ENCODE measurements around the gene CIAO3.

CIAO3 gene

DNA sequence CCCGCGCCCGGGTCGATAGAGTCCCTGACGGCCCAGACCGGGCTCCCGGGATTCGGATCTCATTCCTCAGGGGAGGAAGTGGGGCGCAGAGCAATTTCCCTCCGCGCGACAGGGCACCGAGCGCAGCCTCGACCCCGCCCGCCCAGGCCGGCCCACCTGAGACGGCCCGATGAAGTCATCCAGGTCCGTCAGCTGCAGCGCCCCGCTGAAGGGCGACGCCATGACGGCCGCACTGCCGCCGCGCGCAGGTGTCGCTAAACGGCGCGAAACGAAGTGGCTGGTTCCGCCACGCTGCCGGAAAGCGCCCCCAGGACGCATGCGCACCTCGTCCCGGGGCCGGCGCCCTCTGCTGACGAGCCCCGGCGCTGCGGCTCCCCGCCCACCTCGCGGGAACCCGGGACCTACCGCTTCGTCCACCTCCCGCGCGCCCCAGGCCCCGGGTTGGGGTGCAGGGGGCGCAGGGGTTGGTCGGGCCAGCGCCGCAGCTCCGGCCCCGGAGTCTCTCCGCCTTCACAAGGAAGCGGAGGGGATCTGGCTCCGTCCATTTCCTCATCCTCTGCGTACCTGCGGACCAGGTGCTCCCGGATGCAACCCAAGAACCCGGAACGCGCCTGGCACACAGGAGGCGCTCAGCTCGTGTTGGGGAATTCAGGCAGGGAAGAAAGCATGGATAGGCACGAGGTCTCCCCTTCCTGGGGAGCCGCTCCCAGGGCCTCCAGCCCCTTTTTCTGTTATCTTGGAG, at the start of gene CIAO3 (continued):
- TF ChIP-seq ZNF24 (tag by site-specific recombination; IDR thresholded peaks at IDR 0.05) = 0 out of 2 replicates have a peak, but pooled peaks have one; percentile 64
- TF ChIP-seq, protein P1, sequence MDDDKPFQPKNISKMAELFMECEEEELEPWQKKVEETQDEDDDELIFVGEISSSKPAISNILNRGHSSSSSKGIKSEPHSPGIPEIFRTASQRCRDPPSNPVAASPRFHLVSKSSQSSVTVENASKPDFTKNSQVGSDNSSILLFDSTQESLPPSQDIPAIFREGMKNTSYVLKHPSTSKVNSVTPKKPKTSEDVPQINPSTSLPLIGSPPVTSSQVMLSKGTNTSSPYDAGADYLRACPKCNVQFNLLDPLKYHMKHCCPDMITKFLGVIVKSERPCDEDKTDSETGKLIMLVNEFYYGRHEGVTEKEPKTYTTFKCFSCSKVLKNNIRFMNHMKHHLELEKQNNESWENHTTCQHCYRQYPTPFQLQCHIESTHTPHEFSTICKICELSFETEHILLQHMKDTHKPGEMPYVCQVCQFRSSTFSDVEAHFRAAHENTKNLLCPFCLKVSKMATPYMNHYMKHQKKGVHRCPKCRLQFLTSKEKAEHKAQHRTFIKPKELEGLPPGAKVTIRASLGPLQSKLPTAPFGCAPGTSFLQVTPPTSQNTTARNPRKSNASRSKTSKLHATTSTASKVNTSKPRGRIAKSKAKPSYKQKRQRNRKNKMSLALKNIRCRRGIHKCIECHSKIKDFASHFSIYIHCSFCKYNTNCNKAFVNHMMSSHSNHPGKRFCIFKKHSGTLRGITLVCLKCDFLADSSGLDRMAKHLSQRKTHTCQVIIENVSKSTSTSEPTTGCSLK (tag by site-specific recombination; IDR thresholded peaks at IDR 0.05) = no peak
- TF ChIP-seq ZNF292 (tag by site-specific recombination; IDR thresholded peaks at IDR 0.05; ENCODE audit: borderline replicate concordance, low read depth) = no peak
- TF ChIP-seq KLF16 (tag by site-specific recombination; IDR thresholded peaks at IDR 0.05) = peak; percentile 88
- peak; percentile 88 for TF ChIP-seq SP7 (tag by site-specific recombination; IDR thresholded peaks at IDR 0.05)
- peak; percentile 80 for TF ChIP-seq ZFHX2 (tag by site-specific recombination; conservative IDR thresholded peaks at IDR 0.05)
- TF ChIP-seq, protein P2, sequence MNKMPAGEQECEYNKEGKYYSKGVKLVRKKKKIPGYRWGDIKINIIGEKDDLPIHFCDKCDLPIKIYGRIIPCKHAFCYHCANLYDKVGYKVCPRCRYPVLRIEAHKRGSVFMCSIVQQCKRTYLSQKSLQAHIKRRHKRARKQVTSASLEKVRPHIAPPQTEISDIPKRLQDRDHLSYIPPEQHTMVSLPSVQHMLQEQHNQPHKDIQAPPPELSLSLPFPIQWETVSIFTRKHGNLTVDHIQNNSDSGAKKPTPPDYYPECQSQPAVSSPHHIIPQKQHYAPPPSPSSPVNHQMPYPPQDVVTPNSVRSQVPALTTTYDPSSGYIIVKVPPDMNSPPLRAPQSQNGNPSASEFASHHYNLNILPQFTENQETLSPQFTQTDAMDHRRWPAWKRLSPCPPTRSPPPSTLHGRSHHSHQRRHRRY (tag by site-specific recombination; IDR thresholded peaks at IDR 0.05) = no peak
- TF ChIP-seq, protein P3, sequence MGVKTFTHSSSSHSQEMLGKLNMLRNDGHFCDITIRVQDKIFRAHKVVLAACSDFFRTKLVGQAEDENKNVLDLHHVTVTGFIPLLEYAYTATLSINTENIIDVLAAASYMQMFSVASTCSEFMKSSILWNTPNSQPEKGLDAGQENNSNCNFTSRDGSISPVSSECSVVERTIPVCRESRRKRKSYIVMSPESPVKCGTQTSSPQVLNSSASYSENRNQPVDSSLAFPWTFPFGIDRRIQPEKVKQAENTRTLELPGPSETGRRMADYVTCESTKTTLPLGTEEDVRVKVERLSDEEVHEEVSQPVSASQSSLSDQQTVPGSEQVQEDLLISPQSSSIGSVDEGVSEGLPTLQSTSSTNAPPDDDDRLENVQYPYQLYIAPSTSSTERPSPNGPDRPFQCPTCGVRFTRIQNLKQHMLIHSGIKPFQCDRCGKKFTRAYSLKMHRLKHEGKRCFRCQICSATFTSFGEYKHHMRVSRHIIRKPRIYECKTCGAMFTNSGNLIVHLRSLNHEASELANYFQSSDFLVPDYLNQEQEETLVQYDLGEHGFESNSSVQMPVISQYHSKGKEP (tag by site-specific recombination; IDR thresholded peaks at IDR 0.05) = peak; percentile 71
- peak; percentile 93 for TF ChIP-seq ZNF76 (tag by site-specific recombination; IDR thresholded peaks at IDR 0.05; ENCODE audit: borderline replicate concordance, low read depth)
- TF ChIP-seq SETDB1 (IDR thresholded peaks at IDR 0.05; ENCODE audit: insufficient read length, low read length) = no peak
- TF ChIP-seq ZEB2 (tag by site-specific recombination; IDR thresholded peaks at IDR 0.05) = peak; percentile 96
- TF ChIP-seq ZBTB7A (tag by site-specific recombination; IDR thresholded peaks at IDR 0.05; ENCODE audit: low read depth) = peak; percentile 50; the same call in 1 of the 2 replicates
- TF ChIP-seq, protein P4, sequence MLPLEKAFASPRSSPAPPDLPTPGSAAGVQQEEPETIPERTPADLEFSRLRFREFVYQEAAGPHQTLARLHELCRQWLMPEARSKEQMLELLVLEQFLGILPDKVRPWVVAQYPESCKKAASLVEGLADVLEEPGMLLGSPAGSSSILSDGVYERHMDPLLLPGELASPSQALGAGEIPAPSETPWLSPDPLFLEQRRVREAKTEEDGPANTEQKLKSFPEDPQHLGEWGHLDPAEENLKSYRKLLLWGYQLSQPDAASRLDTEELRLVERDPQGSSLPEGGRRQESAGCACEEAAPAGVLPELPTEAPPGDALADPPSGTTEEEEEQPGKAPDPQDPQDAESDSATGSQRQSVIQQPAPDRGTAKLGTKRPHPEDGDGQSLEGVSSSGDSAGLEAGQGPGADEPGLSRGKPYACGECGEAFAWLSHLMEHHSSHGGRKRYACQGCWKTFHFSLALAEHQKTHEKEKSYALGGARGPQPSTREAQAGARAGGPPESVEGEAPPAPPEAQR (tag by site-specific recombination; IDR thresholded peaks at IDR 0.05) = peak; percentile 78; the same call in 1 of the 2 replicates
- TF ChIP-seq ZNF146 (tag by site-specific recombination; IDR thresholded peaks at IDR 0.05) = peak; percentile 59

DNA sequence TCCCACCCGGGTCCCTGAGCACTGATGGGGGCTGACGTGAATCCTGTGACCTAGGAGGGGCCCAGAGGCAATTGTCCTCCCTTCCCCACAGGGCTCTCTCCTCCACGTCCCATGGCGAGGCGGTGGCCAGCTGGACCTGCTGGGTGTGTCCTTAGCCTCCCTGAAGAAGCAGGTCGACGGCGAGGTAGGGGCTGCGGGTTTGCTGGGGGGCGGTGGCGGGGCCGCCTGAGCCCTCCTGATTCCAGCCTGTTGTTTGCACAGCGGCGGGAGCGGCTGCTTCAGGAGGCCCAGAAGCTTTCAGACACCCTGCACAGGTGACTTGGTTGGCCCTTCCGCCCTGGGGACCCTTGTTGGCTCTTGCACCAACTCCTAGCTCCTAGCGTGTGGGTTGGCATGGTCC, 49.3 kb upstream of the CIAO3 start:
- ChIA-PET POLR2A (interaction anchor here (0.5 kb wide), 1 partner anchor 41 kb away, joined by 3 read pairs; no protein-coding TSS in a partner anchor), CTCF (interaction anchor here (0.6 to 9.5 kb wide), 2 partner anchors 46 to 78 kb away, joined by 3 to 119 read pairs; no protein-coding TSS in a partner anchor)
- Histone ChIP-seq H3K27ac (ENCODE audit: extremely low read depth, low read depth, low read length) (no peak overlapping the region), H3K36me3 (ENCODE audit: control insufficient read depth in 2 of 2, insufficient read depth in 1 of 2, low read length in 2 of 2) (peaks cover 0 to 75% of the 10 kb centered on the region in 2 experiments; a peak in 1 of 3 replicates), H3K4me1 (ENCODE audit: control insufficient read depth, insufficient read depth, low read length) (no peaks in the 10 kb centered on the region), H3K9me3 (ENCODE audit: control insufficient read depth, insufficient read depth, low read depth, low read length) (no peaks in the 10 kb centered on the region), H3K4me3 (ENCODE audit: low read depth, low read length) (no peak overlapping the region)
- TF ChIP-seq YY2 (tag by site-specific recombination; IDR thresholded peaks at IDR 0.05) (no peak), ZNF221 (tag by site-specific recombination; IDR thresholded peaks at IDR 0.05; ENCODE audit: borderline replicate concordance) (no peak), ZNF174 (tag by site-specific recombination; IDR thresholded peaks at IDR 0.05) (no peak), KLF7 (tag by site-specific recombination; IDR thresholded peaks at IDR 0.05; ENCODE audit: borderline replicate concordance) (no peak), ZNF37A (tag by site-specific recombination; IDR thresholded peaks at IDR 0.05) (no peak), ZBTB17 (tag by site-specific recombination; IDR thresholded peaks at IDR 0.05) (no peak), MEIS1 (CRISPR knock-in tag; IDR thresholded peaks at IDR 0.05; ENCODE audit: borderline replicate concordance) (no peak), ZNF521 (tag by site-specific recombination; IDR thresholded peaks at IDR 0.05) (no peak), TCF7L2 (IDR thresholded peaks at IDR 0.05; ENCODE audit: borderline replicate concordance, low read depth, low read length) (no peak), ZNF571 (tag by site-specific recombination; IDR thresholded peaks at IDR 0.05) (no peak), ZNF423 (tag by site-specific recombination; IDR thresholded peaks at IDR 0.05) (no peak), ZNF777 (tag by site-specific recombination; IDR thresholded peaks at IDR 0.05; ENCODE audit: borderline replicate concordance) (no peak), ZFP41 (tag by site-specific recombination; IDR thresholded peaks at IDR 0.05; ENCODE audit: borderline replicate concordance) (no peak), ZNF792 (tag by site-specific recombination; IDR thresholded peaks at IDR 0.05) (no peak), ZNF211 (tag by site-specific recombination; IDR thresholded peaks at IDR 0.05; ENCODE audit: low read depth) (no peak)
- TF ChIP-seq, protein P5, sequence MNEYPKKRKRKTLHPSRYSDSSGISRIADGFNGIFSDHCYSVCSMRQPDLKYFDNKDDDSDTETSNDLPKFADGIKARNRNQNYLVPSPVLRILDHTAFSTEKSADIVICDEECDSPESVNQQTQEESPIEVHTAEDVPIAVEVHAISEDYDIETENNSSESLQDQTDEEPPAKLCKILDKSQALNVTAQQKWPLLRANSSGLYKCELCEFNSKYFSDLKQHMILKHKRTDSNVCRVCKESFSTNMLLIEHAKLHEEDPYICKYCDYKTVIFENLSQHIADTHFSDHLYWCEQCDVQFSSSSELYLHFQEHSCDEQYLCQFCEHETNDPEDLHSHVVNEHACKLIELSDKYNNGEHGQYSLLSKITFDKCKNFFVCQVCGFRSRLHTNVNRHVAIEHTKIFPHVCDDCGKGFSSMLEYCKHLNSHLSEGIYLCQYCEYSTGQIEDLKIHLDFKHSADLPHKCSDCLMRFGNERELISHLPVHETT (tag by site-specific recombination; IDR thresholded peaks at IDR 0.05) = no peak
